NCI-H1048 (cell line): Measurements from ENCODE around the gene TMTC1.

Experiments
- DNase-seq: peaks from one replicate; lab custom pipeline; 2025; lab: John Stamatoyannopoulos, UW

TMTC1 gene

GRCh38 chr12:29709496-29710040, 74.2 kb downstream of the TMTC1 start:
- DNase-seq = no peak

- DNase-seq = no peak
Measured at GRCh38 chr12:29709054-29709453, 74.7 kb downstream of the TMTC1 start.

GRCh38 chr12:29707846-29708245, 75.9 kb downstream of the TMTC1 start:
- no peak for DNase-seq

- DNase-seq = no peak
Measured at GRCh38 chr12:29706311-29706710, 77.4 kb downstream of the TMTC1 start.

GRCh38 chr12:29703528-29703927, 80.2 kb downstream of the TMTC1 start:
- no peak for DNase-seq

GRCh38 chr12:29702972-29703371, 80.8 kb downstream of the TMTC1 start:
- DNase-seq = no peak

- no peak for DNase-seq
Measured at GRCh38 chr12:29702222-29702621, 81.5 kb downstream of the TMTC1 start.

GRCh38 chr12:29700761-29701481, 82.8 kb downstream of the TMTC1 start:
- no peak for DNase-seq

GRCh38 chr12:29698756-29699155, 85.0 kb downstream of the TMTC1 start:
- DNase-seq = no peak

- DNase-seq = no peak
Measured at GRCh38 chr12:29695800-29696199, 87.9 kb downstream of the TMTC1 start.

- DNase-seq = no peak
Measured at GRCh38 chr12:29695026-29695425, 88.7 kb downstream of the TMTC1 start.

- DNase-seq = no peak
Measured at GRCh38 chr12:29694002-29694401, 89.7 kb downstream of the TMTC1 start.

GRCh38 chr12:29692237-29692636, 91.5 kb downstream of the TMTC1 start:
- DNase-seq = no peak

GRCh38 chr12:29691161-29691854, 92.4 kb downstream of the TMTC1 start:
- no peak for DNase-seq

GRCh38 chr12:29690728-29691127, 93.0 kb downstream of the TMTC1 start:
- no peak for DNase-seq

GRCh38 chr12:29688914-29689313, 94.8 kb downstream of the TMTC1 start:
- no peak for DNase-seq

GRCh38 chr12:29682088-29682487, 101.7 kb downstream of the TMTC1 start:
- no peak for DNase-seq

GRCh38 chr12:29681370-29681769, 102.4 kb downstream of the TMTC1 start:
- no peak for DNase-seq

- DNase-seq = no peak
Measured at GRCh38 chr12:29676676-29677075, 107.1 kb downstream of the TMTC1 start.

GRCh38 chr12:29674463-29674862, 109.3 kb downstream of the TMTC1 start:
- no peak for DNase-seq

GRCh38 chr12:29673346-29673745, 110.4 kb downstream of the TMTC1 start:
- no peak for DNase-seq

GRCh38 chr12:29672580-29672979, 111.2 kb downstream of the TMTC1 start:
- DNase-seq = no peak

- no peak for DNase-seq
Measured at GRCh38 chr12:29671742-29672141, 112.0 kb downstream of the TMTC1 start.
